G401.6 (cell line): Measurements from ENCODE around the gene CST9.
"Not testable (repeated sequence)": the region's sequence is repeated elsewhere in the genome, so short reads cannot be mapped to it uniquely, and the experiment has no call there.

Experiments used
- FAIRE-seq: peaks from 2 replicates; lab custom pipeline; 2012; peaks lifted over from hg19 to GRCh38; lab: Jason Lieb, UNC

The CST9 gene

DNA sequence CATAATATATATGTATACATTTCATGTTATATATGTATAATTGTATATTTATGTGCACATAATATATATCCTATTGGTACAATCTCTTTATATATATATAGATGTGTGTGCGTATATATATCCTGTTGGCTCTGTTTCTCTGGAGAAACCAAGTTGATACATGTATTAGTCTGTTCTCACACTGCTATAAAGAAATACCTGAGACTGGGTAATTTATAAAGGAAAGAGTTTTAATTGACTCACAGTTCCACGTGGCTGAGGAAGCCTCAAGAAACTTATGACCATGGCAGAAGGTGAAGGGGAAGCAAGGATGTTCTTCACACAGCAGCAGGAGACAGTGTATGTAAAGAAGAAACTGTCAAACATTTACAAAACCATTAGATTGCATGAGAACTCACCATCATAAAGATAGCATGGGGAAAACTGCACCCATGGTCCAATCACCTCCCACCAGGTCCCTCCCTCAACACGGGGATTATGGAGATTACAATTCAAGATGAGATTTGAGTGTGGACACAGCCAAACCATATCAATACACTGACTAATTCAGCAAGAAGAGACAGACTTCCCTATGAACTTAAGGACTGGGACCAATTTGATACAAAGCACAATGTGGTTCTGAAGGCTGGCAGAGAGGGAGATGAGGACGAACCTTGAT, 18.1 kb upstream of the CST9 start:
- FAIRE-seq = no peak

- FAIRE-seq = no peak
These were observed 17.2 kb upstream of the CST9 start for GRCh38 chr20:23622839-23623343.

GRCh38 chr20:23622401-23622800, 16.7 kb upstream of the CST9 start:
- FAIRE-seq = not testable (repeated sequence)

GRCh38 chr20:23620670-23621386, 15.1 kb upstream of the CST9 start:
- FAIRE-seq = not testable (repeated sequence)

- no peak for FAIRE-seq
These were observed 8.4 kb upstream of the CST9 start for GRCh38 chr20:23614163-23614562.

DNA sequence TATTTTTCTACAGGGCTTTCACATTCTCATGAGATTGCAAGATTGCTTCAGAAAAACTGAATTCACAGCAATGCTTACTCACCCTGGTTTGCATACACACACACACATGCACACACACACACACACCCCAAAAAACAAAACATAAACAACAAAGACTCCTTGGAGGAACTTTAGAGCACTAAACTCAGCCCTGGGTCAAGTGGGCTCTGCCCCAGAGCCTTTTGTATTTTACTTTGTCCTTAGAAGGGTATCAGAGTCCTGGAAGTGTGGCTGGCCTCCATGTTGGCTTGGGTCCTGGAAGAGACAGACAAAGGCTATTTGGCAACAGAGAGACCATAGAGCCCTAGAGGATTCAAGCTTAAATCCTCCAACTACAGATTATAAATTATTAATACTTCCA, 8.0 kb upstream of the CST9 start:
- FAIRE-seq = no peak

GRCh38 chr20:23612396-23612795, 6.7 kb upstream of the CST9 start:
- no peak for FAIRE-seq

DNA sequence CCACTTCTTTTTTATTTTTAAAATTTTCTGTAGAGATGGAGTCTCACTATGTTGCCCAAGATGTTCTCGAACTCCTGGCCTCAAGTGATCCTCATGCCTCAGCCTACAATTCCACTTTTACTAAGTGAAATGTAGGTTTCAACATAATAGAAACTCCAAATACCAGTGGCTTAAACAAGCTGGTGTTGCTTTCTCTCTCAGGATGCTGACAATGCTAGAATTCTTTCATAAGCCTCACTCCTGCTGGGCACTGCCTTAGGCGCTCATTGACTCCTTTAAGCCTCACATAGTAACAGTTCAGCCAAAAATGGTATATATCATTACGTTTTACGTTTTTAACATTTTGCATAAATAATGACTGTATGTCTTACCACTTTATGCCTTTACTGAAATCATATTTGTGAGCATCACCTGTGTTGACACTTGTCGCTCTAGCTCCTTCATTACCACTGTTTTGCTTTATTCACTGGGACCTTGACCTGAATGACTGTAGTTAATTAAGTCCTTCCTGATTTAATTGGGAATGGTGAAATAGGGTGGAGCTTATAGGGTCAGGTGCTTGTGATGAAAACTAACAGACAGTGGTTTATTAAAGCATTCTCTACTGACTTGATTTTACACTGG, 3.9 kb upstream of the CST9 start:
- FAIRE-seq = no peak

GRCh38 chr20:23608251-23608846, 2.6 kb upstream of the CST9 start:
- FAIRE-seq = no peak

- FAIRE-seq = no peak
These were observed 2.0 kb upstream of the CST9 start for GRCh38 chr20:23607497-23608245.

GRCh38 chr20:23606652-23607049, 934 bp upstream of the CST9 start:
- no peak for FAIRE-seq

DNA sequence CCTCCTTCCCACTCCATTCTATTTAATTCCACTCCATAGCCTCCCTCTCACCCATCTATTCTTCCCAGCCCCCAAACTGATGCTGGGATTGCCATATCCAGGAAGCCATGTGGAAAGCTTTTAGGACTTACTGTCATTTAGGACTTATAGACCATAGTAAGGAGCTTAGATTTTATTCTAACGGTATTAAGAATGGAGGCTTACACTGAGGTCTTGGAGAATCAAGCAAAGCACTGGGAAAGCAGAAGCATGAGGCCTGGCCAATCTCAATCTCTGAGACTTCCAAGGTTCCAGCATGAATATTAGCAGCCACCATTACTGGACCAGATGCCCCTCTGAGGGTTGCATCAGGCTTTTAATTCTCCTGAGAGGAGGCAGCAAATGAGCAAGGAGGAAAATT, 1.4 kb downstream of the CST9 start:
- no peak for FAIRE-seq

GRCh38 chr20:23603321-23603720, 2.4 kb downstream of the CST9 start:
- no peak for FAIRE-seq

DNA sequence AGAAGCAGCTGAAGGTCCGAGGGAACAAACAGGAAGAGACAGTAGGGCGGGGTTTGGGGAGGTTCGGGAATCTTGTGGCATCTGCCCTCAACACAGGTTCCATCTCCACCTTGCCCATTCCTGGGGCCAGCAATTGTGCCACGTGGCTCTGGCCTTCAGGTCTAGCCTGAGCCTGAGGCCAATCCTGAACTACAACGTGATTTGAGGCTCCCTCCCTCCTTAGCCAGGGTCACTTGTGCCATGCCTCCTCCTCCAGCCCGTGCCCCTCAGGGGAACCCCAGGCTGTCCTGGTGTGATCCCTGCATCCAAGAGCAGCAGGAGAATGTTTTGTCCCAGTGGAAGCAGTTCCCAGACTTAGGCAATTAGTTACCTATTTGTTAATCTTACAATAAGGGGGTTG, 3.0 kb downstream of the CST9 start:
- FAIRE-seq = no peak

DNA sequence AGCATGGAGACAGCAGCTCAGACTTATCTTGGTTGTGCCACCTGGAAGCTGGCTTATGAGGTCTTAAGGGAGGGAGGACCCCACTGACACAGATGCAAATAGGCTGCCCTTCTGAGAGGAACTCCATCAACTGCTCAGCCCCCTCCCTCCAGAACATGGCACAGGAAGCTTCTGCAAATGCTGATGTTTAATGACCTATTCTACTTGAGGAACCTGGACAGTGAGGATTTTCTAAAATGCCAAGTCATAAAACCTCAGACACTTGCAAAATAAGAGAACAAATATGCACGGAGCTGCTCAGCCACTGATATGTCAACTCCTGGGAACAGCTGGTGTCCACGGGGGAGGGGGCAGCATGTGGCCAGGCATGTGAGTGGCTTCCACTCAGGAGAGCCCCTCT, 3.5 kb downstream of the CST9 start:
- no peak for FAIRE-seq

DNA sequence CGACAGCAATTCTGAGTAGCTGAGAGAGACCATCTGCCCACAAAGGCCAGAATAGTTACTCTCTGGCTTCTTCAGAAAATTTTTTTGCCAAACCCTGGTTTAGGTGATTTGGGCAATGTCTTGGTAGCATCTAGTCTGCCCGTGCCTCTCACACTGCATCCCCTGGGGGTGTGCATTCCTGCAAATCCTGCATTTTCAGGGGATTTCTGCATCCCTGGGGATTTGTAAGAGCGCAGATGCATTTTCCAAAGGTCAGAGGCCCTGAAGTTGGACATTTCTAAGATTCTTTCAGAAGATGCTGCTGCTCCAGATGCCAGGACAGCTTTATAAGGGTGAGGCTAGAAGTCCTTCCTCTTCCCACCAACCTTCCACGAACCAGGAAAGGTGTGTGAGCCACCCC, 4.0 kb downstream of the CST9 start:
- no peak for FAIRE-seq

DNA sequence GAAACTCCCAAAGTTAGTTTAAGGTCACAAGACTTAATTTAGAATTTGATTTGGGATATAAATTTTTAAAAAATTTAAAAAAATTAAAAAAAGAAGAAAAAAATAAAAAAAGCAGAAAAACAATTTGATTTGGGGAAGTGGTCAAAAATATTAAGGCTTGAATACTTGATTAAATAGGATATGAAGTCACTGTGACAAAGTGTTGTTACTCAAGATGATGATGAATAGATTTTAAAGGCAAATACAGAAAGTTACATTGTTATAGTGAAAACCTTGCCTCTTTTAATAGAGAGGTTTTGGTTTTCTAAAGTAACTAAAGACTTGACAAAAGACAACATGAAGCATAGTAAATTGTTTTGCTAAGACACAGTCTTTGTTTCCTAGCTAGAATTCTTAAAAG, 7.2 kb downstream of the CST9 start:
- FAIRE-seq = no peak

- FAIRE-seq = no peak
These were observed 9.0 kb downstream of the CST9 start for GRCh38 chr20:23596579-23597250.

DNA sequence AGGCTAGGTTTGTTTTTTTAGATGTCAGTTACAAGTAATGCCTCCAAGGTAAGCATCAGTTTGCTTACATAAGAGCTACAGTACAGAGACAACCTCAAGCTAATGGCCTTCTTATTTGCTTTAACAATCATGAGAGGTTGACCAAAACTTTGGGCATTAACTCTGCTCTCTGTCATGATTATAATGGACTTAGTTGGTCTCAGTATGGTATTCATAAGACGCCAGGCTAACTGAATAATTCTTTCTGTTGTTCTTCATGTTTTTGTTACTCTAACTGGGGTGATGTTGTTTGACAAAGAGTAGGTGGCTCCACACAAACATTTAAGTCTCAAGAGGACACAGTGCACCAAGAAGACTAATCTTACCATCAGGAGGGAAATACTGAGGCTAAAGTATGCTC, 9.8 kb downstream of the CST9 start:
- no peak for FAIRE-seq

DNA sequence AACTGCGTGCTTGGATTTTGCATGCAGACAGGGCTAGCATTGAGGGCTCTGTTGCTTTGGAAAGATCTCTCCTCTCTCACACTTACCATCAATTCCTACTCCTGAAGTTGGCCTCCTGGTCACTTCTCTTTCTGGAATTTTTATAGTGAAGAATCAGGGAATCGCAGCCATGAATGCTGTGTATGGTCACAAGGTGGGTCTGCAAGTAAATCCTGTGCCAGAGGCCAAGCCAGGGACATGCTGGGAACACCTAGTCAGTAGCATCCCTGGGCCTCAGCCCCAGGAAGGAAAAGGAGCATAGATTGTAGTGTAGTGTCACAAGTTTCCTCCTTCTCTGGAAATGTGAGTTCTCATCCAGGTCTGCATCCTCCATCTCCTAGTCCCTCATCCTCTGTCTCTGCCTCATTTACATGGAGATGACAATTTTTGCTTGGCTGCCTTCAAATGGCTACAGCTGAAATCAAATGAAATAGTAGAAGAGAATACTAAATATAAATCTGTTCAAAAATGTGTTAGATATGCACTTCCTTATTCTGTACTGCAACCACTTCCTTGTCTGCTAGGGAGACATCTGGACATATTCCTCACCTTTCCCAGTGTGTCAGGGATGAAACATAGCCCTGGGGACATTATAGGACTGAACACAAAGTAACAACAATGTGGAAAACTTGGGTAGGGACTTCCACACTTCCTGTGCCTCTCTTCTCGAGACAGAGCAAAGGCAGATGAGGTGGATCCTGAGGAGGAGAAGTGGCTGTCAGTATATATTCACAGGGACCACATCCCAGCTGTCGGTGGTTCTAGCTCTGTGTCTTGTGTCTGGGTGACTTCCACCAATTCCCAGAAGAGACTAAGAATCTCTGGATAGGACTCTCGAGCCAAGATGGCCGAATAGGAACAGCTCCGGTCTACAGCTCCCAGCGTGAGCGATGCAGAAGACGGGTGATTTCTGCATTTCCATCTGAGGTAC, 17.0 kb downstream of the CST9 start:
- FAIRE-seq = no peak

DNA sequence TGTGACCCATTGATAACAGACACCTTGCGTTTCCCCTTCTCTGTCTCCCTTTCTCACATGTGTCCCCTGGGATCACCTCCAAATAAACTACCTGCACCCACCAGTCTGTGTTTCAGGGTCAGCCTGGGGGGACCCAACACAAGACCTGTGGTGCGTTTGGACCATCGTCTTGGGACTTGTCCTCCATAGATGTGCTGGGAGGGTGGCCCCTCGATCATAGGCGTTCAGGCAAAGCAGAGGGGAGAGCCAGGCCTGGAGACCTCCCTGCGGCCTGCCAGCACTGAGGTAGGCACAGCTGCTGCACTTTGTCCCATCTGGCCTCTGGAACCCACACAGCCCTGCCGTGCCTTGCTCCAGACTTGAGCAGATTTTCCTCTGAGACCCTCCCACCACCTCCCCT, 18.1 kb downstream of the CST9 start:
- FAIRE-seq = no peak
